Measurements from ENCODE around the gene FAM131C.
A peak's percentile ranks its signal among the peaks of the same experiment; 100 is the strongest.
"Not testable (repeated sequence)": the region's sequence is repeated elsewhere in the genome, so short reads cannot be mapped to it uniquely, and the experiment has no call there.

The FAM131C gene

GRCh38 chr1:16116002-16116401 is 42.6 kb upstream of the FAM131C start:
- Histone ChIP-seq H3K9me3 (ENCODE audit: control insufficient read depth, low read depth, low read length) (no peaks in the 10 kb centered on the region), H3K9ac (ENCODE audit: low read length) (peak overlapping the region; percentile 0), H3K4me1 (ENCODE audit: control insufficient read depth, low read depth, low read length) (peaks cover 40% of the 10 kb centered on the region), H3K27ac (ENCODE audit: low read length) (no peak overlapping the region), H3K4me3 (ENCODE audit: low read length) (peak overlapping the region; percentile 32), H3K36me3 (ENCODE audit: control insufficient read depth, low read depth, low read length) (no peaks in the 10 kb centered on the region), H3K27me3 (ENCODE audit: control insufficient read depth, insufficient read depth, low read length) (no peaks in the 10 kb centered on the region)

DNA sequence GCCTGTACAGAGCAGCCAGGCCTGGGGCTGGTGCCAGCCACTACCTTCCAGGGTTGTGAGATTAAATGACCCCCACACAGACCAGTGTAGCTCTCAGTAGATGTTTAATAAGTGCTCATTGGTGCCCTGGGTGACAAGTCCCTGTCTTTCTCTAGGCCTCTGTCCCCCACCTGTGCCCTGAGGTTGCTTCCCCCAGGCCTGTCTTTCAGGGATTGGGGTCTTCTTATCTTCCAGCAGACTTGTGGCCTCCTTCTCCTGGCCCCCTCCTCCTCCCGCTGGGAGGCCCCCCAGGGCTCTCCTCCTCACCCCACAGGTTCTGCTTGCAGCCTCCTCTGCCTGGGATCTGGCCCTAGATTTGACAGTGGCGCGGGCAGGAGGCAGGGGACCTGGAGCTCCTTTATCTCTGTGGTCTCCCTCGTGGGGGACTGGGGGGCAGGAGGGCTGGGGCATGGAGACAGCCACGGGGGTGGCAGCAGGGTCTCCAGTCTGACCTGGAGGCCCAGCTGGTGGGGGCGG is 42.1 kb upstream of the FAM131C start:
- Histone ChIP-seq H3K27ac (ENCODE audit: low read length) (no peak overlapping the region), H3K4me1 (ENCODE audit: control insufficient read depth, low read depth, low read length) (peaks cover 40% of the 10 kb centered on the region)

GRCh38 chr1:16114527-16115467 is 41.3 kb upstream of the FAM131C start:
- no peaks in the 10 kb centered on the region for H3K27me3 ChIP-seq (ENCODE audit: control insufficient read depth, insufficient read depth, low read length)
- no peak overlapping the region for H3K27ac ChIP-seq (ENCODE audit: low read length)
- H3K9me3 ChIP-seq (ENCODE audit: control insufficient read depth, low read depth, low read length), result no peaks in the 10 kb centered on the region
- no peaks in the 10 kb centered on the region for H3K36me3 ChIP-seq (ENCODE audit: control insufficient read depth, low read depth, low read length)
- no peak overlapping the region for H3K9ac ChIP-seq (ENCODE audit: low read length)
- no peak overlapping the region for H3K4me3 ChIP-seq (ENCODE audit: low read length)
- H3K4me1 ChIP-seq (ENCODE audit: control insufficient read depth, low read depth, low read length), result peaks cover 34% of the 10 kb centered on the region

More for the DNA sequence above, 42.1 kb upstream of the FAM131C start:
- Histone ChIP-seq H3K9me3 (ENCODE audit: control insufficient read depth, low read depth, low read length) (no peaks in the 10 kb centered on the region), H3K36me3 (ENCODE audit: control insufficient read depth, low read depth, low read length) (no peaks in the 10 kb centered on the region), H3K9ac (ENCODE audit: low read length) (peak overlapping the region; percentile 44), H3K4me3 (ENCODE audit: low read length) (peak overlapping the region; percentile 32), H3K27me3 (ENCODE audit: control insufficient read depth, insufficient read depth, low read length) (no peaks in the 10 kb centered on the region)

GRCh38 chr1:16112596-16113555 is 39.4 kb upstream of the FAM131C start:
- Histone ChIP-seq H3K4me3 (ENCODE audit: low read length) (no peak overlapping the region), H3K27ac (ENCODE audit: low read length) (no peak overlapping the region), H3K4me1 (ENCODE audit: control insufficient read depth, low read depth, low read length) (peaks cover 32% of the 10 kb centered on the region), H3K36me3 (ENCODE audit: control insufficient read depth, low read depth, low read length) (no peaks in the 10 kb centered on the region), H3K9me3 (ENCODE audit: control insufficient read depth, low read depth, low read length) (peaks cover 6% of the 10 kb centered on the region), H3K9ac (ENCODE audit: low read length) (no peak overlapping the region), H3K27me3 (ENCODE audit: control insufficient read depth, insufficient read depth, low read length) (no peaks in the 10 kb centered on the region)

DNA sequence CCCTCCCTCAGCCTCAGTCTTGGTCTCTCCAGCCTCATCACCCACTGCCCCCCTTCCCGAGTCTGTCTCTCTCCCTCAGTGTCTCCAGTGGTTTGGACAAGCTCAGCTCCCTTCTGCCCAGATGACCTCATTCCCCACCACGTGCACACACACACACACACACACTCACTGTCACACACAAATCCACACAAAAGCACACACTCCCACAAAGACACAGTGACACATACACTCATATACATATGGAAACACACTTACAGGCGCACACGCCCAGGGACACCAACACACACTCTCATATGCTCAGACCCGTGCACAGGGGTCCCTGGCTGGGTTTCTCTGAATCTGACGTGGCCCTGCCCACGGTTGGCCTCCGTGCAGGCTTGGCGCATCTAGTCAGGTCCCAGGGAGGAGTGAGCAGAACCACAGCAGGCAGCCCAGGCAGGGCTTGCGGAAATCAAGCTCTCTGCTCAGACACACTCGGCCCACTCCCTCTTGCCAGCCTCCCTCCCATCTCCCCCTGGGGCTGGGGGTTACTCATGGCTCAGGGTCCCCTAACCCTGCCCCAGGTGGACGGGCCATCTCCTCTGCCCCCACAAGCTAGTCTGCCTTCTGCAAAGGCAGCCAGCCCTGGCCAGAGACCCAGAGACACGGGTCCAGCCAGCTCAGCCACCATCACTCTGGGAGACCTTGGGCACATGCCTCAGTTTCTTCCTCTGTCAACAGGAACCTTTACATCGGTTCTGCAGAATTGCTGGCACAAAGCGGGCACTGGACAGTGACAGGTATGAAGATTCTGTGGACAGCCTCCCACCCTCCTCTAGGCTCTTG is 38.5 kb upstream of the FAM131C start:
- H3K36me3 ChIP-seq (ENCODE audit: control insufficient read depth, low read depth, low read length), result no peaks in the 10 kb centered on the region
- H3K9me3 ChIP-seq (ENCODE audit: control insufficient read depth, low read depth, low read length), result peaks cover 7% of the 10 kb centered on the region
- no peak overlapping the region for H3K9ac ChIP-seq (ENCODE audit: low read length)
- H3K27me3 ChIP-seq (ENCODE audit: control insufficient read depth, insufficient read depth, low read length), result no peaks in the 10 kb centered on the region
- H3K27ac ChIP-seq (ENCODE audit: low read length), result no peak overlapping the region
- H3K4me3 ChIP-seq (ENCODE audit: low read length), result no peak overlapping the region
- H3K4me1 ChIP-seq (ENCODE audit: control insufficient read depth, low read depth, low read length), result peaks cover 28% of the 10 kb centered on the region

DNA sequence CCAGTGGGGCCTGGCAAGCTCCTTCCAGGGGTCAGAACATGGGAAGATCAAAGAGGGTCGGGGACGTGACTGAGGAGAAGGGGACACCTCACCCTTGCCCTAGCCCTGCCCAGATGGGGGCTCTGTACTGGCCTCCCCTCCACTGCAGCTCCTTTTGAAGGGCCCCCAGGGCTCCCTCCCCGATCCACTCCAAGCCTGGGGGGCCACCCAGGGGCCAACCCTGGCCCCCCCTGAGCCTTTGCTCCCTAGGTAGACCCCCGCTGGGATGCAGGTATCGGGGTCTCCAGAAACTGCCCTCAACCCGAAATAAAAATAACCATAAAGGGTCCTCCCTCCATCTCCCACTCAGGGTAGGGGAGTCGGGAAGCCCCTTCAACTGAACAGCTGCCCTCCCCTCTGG is 37.4 kb upstream of the FAM131C start:
- no peaks in the 10 kb centered on the region for H3K36me3 ChIP-seq (ENCODE audit: control insufficient read depth, low read depth, low read length)
- no peak overlapping the region for H3K9ac ChIP-seq (ENCODE audit: low read length)
- H3K4me3 ChIP-seq (ENCODE audit: low read length), result no peak overlapping the region
- H3K9me3 ChIP-seq (ENCODE audit: control insufficient read depth, low read depth, low read length), result peaks cover 7% of the 10 kb centered on the region
- peaks cover 18% of the 10 kb centered on the region for H3K4me1 ChIP-seq (ENCODE audit: control insufficient read depth, low read depth, low read length)
- no peak overlapping the region for H3K27ac ChIP-seq (ENCODE audit: low read length)
- no peaks in the 10 kb centered on the region for H3K27me3 ChIP-seq (ENCODE audit: control insufficient read depth, insufficient read depth, low read length)

DNA sequence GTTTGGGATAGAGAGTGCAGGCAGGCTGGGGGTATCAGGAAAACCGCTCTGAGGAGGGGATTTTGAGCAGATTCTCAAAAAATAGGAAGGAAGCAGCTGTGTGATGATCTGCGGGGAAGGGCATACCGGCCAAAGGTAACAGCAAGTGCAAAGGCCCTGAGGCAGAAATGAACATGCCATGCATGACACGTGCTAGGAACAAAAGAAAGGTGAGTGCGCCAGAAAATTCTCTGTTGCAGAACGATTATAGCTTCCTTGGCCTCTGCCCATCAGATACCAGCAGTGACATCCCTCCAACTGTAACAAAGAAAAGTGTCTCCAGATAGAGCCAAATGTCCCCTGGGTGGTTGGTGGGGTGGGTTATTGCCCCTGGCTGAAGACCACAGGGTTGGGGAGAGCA is 37.0 kb upstream of the FAM131C start:
- no peaks in the 10 kb centered on the region for H3K27me3 ChIP-seq (ENCODE audit: control insufficient read depth, insufficient read depth, low read length)
- no peak overlapping the region for H3K4me3 ChIP-seq (ENCODE audit: low read length)
- no peak overlapping the region for H3K27ac ChIP-seq (ENCODE audit: low read length)
- H3K36me3 ChIP-seq (ENCODE audit: control insufficient read depth, low read depth, low read length), result no peaks in the 10 kb centered on the region
- no peak overlapping the region for H3K9ac ChIP-seq (ENCODE audit: low read length)
- H3K9me3 ChIP-seq (ENCODE audit: control insufficient read depth, low read depth, low read length), result peaks cover 7% of the 10 kb centered on the region
- H3K4me1 ChIP-seq (ENCODE audit: control insufficient read depth, low read depth, low read length), result peaks cover 16% of the 10 kb centered on the region

GRCh38 chr1:16109571-16109970 is 36.1 kb upstream of the FAM131C start:
- Histone ChIP-seq H3K4me1 (ENCODE audit: control insufficient read depth, low read depth, low read length) (peaks cover 10% of the 10 kb centered on the region), H3K27ac (ENCODE audit: low read length) (no peak overlapping the region), H3K36me3 (ENCODE audit: control insufficient read depth, low read depth, low read length) (no peaks in the 10 kb centered on the region), H3K27me3 (ENCODE audit: control insufficient read depth, insufficient read depth, low read length) (no peaks in the 10 kb centered on the region), H3K9me3 (ENCODE audit: control insufficient read depth, low read depth, low read length) (peaks cover 7% of the 10 kb centered on the region), H3K4me3 (ENCODE audit: low read length) (no peak overlapping the region), H3K9ac (ENCODE audit: low read length) (no peak overlapping the region)

- H3K27ac ChIP-seq (ENCODE audit: low read length); H3K9me3 ChIP-seq (ENCODE audit: control insufficient read depth, low read depth, low read length); H3K27me3 ChIP-seq (ENCODE audit: control insufficient read depth, insufficient read depth, low read length); H3K9ac ChIP-seq (ENCODE audit: low read length); H3K4me3 ChIP-seq (ENCODE audit: low read length); H3K36me3 ChIP-seq (ENCODE audit: control insufficient read depth, low read depth, low read length); H3K4me1 ChIP-seq (ENCODE audit: control insufficient read depth, low read depth, low read length): not testable (repeated sequence)
Measured at GRCh38 chr1:16107039-16107438, 33.6 kb upstream of the FAM131C start.

DNA sequence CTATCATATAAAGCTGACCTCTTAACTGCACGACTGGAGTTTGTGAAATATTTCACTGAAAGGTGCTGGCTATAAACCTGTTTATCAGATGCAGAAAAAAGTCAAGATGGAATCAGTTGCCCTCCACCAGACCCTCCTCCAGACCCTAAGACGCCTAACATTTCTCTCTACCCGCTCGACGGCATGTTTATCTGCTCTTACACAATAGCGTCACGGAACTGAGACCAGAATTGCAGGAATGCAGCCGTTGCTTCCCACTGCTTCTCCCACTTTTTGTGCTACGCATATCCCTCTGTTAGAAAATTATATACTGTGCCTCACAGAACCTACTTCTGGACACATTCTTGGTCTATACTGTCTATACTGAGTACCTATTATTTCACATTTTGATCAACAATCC is 28.2 kb upstream of the FAM131C start:
- no peaks in the 10 kb centered on the region for H3K9me3 ChIP-seq (ENCODE audit: control insufficient read depth, low read depth, low read length)
- H3K9ac ChIP-seq (ENCODE audit: low read length), result no peak overlapping the region
- no peaks in the 10 kb centered on the region for H3K36me3 ChIP-seq (ENCODE audit: control insufficient read depth, low read depth, low read length)
- no peak overlapping the region for H3K4me3 ChIP-seq (ENCODE audit: low read length)
- no peak overlapping the region for H3K27ac ChIP-seq (ENCODE audit: low read length)
- no peaks in the 10 kb centered on the region for H3K27me3 ChIP-seq (ENCODE audit: control insufficient read depth, insufficient read depth, low read length)
- no peaks in the 10 kb centered on the region for H3K4me1 ChIP-seq (ENCODE audit: control insufficient read depth, low read depth, low read length)

GRCh38 chr1:16099412-16099811 is 26.0 kb upstream of the FAM131C start:
- Histone ChIP-seq H3K27me3 (ENCODE audit: control insufficient read depth, insufficient read depth, low read length) (no peaks in the 10 kb centered on the region), H3K36me3 (ENCODE audit: control insufficient read depth, low read depth, low read length) (no peaks in the 10 kb centered on the region), H3K4me1 (ENCODE audit: control insufficient read depth, low read depth, low read length) (no peaks in the 10 kb centered on the region), H3K9me3 (ENCODE audit: control insufficient read depth, low read depth, low read length) (no peaks in the 10 kb centered on the region), H3K4me3 (ENCODE audit: low read length) (no peak overlapping the region), H3K27ac (ENCODE audit: low read length) (no peak overlapping the region), H3K9ac (ENCODE audit: low read length) (no peak overlapping the region)
